Epidermal melanocyte (primary cell): Measurements from ENCODE around the gene ZMIZ2.
A peak's percentile ranks its signal among the peaks of the same experiment; 100 is the strongest.
"Not testable (repeated sequence)": the region's sequence is repeated elsewhere in the genome, so short reads cannot be mapped to it uniquely, and the experiment has no call there.

Experiments used
- DNase-seq: peaks from one replicate; pipeline ENCODE4 v3.0.0; 2011; ENCODE audit warnings: low spot score; ENCODE audit not compliant: insufficient read length

Gene ZMIZ2

GRCh38 chr7:44769776-44770294 is 21.2 kb downstream of the ZMIZ2 start:
- DNase-seq, result peak; percentile 15

- DNase-seq, result no peak
Measured at GRCh38 chr7:44771358-44771757, 22.7 kb downstream of the ZMIZ2 start.

DNA sequence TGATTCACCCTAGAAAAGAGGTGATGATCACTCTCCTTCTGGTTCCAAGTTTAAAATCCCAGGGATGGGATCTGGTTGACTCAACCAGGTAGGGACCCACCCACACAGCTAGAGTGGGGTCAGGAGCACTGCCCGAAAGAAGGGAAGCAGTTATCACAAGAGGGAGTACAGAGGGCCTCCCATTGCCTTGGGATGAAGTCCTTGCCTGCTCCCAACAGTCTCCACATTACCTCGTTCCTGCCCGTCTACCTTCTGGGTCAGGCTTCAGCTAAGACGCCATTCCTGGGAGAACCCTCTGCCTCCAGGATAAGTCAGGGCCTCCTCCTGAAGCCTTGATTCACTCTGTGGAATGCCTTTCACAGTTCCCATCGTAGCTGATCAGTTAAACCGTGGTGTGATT is 23.8 kb downstream of the ZMIZ2 start:
- DNase-seq, result peak; percentile 3

GRCh38 chr7:44772867-44773266 is 24.2 kb downstream of the ZMIZ2 start:
- DNase-seq, result no peak

- not testable (repeated sequence) for DNase-seq
Measured at GRCh38 chr7:44774486-44774885, 25.8 kb downstream of the ZMIZ2 start.

- DNase-seq, result peak; percentile 5
Measured at GRCh38 chr7:44775383-44776107, 26.9 kb downstream of the ZMIZ2 start.

GRCh38 chr7:44776211-44776610 is 27.6 kb downstream of the ZMIZ2 start:
- DNase-seq, result peak; percentile 4

- no peak for DNase-seq
Measured at GRCh38 chr7:44782460-44782859, 33.8 kb downstream of the ZMIZ2 start.

DNA sequence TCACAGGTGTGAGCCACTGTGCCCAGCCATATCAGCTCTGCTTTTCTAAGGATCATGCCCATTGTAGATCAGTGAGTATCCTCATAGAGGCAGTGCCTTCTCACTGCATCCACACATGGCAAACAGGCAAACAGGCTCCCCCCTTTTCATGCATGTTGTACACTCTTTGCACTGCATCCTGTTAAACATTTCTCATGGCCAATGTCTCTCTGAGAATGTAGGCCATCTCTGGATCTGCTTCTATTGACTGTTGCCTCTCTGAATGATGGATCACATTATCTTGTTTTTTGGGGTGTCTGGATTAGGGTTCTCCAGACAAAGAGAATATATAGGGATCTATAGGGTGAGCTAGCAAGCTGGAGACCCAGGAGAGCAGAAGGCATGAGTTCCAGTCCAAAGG is 34.8 kb downstream of the ZMIZ2 start:
- no peak for DNase-seq

GRCh38 chr7:44784364-44784763 is 35.7 kb downstream of the ZMIZ2 start:
- no peak for DNase-seq

DNA sequence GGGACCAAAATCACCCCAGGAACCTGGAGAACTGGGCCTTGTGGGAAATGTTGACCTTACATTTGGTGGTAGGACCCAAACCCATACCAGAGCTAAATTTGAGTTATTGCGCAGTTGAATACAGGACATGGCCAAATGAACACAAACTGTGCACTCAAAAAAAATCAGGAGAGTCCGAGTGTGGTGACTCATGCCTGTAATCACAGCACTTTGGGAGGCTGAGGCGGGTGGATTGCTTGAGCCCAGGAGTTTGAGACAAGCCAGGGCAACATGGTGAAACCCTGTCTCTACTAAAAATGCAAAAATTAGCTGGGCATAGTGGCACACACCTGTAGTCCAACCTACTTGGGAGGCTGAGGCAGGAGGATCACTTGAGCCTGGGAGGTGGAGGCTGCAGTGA is 36.6 kb downstream of the ZMIZ2 start:
- not testable (repeated sequence) for DNase-seq

DNA sequence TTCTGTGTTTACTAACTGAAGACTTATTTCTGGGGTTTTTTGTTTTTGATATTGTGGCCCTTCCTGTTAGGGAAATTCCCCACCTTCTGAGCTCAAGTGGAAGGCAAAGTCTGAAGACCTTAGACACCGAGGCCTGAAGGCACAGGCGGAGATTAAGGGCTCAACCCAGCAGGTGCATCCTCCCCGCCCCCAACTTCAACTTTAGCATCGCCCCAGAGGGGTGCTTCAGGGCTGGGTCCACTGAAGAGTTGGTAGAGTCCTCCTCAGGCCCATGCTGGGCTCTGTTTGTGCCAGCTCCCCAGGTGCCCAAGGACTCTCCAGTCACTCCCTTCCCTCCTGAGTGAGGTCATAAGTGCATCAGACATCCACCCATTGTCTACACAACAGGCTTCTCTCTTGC is 38.4 kb downstream of the ZMIZ2 start:
- no peak for DNase-seq

- no peak for DNase-seq
Measured at GRCh38 chr7:44787762-44788161, 39.1 kb downstream of the ZMIZ2 start.

- no peak for DNase-seq
Measured at GRCh38 chr7:44789990-44790389, 41.3 kb downstream of the ZMIZ2 start.

- no peak for DNase-seq
Measured at GRCh38 chr7:44791278-44792219, 42.9 kb downstream of the ZMIZ2 start.

GRCh38 chr7:44793919-44794318 is 45.3 kb downstream of the ZMIZ2 start:
- DNase-seq, result no peak

- no peak for DNase-seq
Measured at GRCh38 chr7:44794331-44794730, 45.7 kb downstream of the ZMIZ2 start.

DNA sequence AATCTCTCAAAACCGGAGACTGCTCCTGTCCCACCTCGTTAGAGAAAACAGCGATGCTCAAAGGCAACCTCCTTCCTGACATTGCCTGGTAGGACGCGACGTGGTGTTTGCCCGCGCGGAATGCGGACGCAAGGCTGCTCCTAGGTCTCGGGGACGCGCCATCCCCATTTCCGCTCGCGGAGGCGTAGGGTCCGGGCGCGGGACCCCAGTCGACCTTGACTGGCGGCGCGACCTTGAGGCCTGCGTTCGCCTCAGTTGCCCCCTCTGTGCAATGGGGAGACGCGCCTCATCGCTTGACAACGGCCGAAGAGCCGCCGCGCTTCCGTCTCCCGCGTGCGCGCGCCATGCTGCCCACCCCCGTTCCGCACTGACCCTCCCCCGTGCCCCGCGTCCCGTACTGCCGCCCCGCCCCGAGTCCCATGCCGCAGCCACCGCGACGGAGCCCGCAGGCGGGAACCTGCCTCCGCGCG is 47.4 kb downstream of the ZMIZ2 start:
- no peak for DNase-seq

GRCh38 chr7:44796504-44797328 is 48.1 kb downstream of the ZMIZ2 start, which contains the start of gene PPIA:
Gene PPIA, plus strand, starts transcription at chr7:44796681. Its CDS starts 44 bp downstream, at chr7:44796725.
- DNase-seq, result peak; percentile 98

- peak; percentile 60 for DNase-seq
Measured at GRCh38 chr7:44797329-44798258, 48.9 kb downstream of the ZMIZ2 start.
